Sciatic nerve (tissue), 2 donors: ENCODE measurements around the gene PGAM4. TPM values are rescaled to one million over a fixed set of nuclear protein-coding genes. Genes with fewer than 3 reads are reported as not detected.
"Not testable (repeated sequence)": the region's sequence is repeated elsewhere in the genome, so short reads cannot be mapped to it uniquely, and the experiment has no call there.

Experiments used
- ATAC-seq: fragments of 200-7000 bp; cut with Tn5 transposase; one replicate; pipeline ENCODE4 v1.9.1; 2020; ENCODE audit warnings: mild to moderate bottlenecking, moderate library complexity
- DNase-seq: peaks from one replicate; pipeline ENCODE4 v3.0.0-alpha.2; 2020; ENCODE audit warnings: low spot score
- intact Hi-C: fragments of 100-400 bp; cut with DNase I; formaldehyde crosslinking; loops from one replicate; pipeline ENCODE4 v1.14.2; 2022
- total RNA-seq: library from RNA; stranded (reverse); fragmentation: NEBNext Ultra II Directional; extraction: Animal tissue kit (Norgen Biotek cat#: 25700); gene quantifications from one replicate; pipeline ENCODE4 v1.2.1, GENCODE V29; 2021
- donor health status: DM: no; HTN: no; CAD: no.
- donor health status: DM: no; HTN: no; CAD: no.

The PGAM4 gene
- not detected for total RNA-seq

GRCh38 chrX:77969538-77969937 is at the start of gene PGAM4:
Gene PGAM4, minus strand, starts transcription at chrX:77969638. Its CDS starts 0 bp downstream, at chrX:77969638.
- no peak for ATAC-seq
- intact Hi-C loops, result no loop called here
- DNase-seq, result no peak

- ATAC-seq (no peak), DNase-seq (no peak)
- intact Hi-C loops, result no loop called here
These were observed 42.4 kb upstream of the PGAM4 start for GRCh38 chrX:78011846-78012245.

GRCh38 chrX:77979870-77980269 is 10.4 kb upstream of the PGAM4 start:
- intact Hi-C loops, result no loop called here
- DNase-seq (no peak), ATAC-seq (no peak)

- intact Hi-C loops, result no loop called here
- no peak for ATAC-seq
- DNase-seq, result no peak
These were observed 8.1 kb upstream of the PGAM4 start for GRCh38 chrX:77977518-77977917.

GRCh38 chrX:77977095-77977494 is 7.7 kb upstream of the PGAM4 start:
- DNase-seq (no peak), ATAC-seq (no peak)
- intact Hi-C loops, result no loop called here

GRCh38 chrX:77975755-77976154 is 6.3 kb upstream of the PGAM4 start:
- ATAC-seq, result no peak
- intact Hi-C loops, result no loop called here
- DNase-seq, result no peak

GRCh38 chrX:77967631-77968030 is 1.8 kb downstream of the PGAM4 start:
- DNase-seq (no peak), ATAC-seq (no peak)
- intact Hi-C loops, result no loop called here

- ATAC-seq (no peak), DNase-seq (no peak)
- intact Hi-C loops, result no loop called here
These were observed 3.1 kb downstream of the PGAM4 start for GRCh38 chrX:77966361-77966760.

GRCh38 chrX:77962068-77962902 is 7.2 kb downstream of the PGAM4 start:
- no peak for DNase-seq
- intact Hi-C loops, result no loop called here
- no peak for ATAC-seq

GRCh38 chrX:77961063-77961462 is 8.4 kb downstream of the PGAM4 start:
- DNase-seq (no peak), ATAC-seq (no peak)
- intact Hi-C loops, result no loop called here

GRCh38 chrX:77960567-77960966 is 8.9 kb downstream of the PGAM4 start:
- ATAC-seq (no peak), DNase-seq (no peak)
- intact Hi-C loops, result no loop called here

- DNase-seq, result no peak
- intact Hi-C loops, result no loop called here
These were observed 15.7 kb downstream of the PGAM4 start for GRCh38 chrX:77953708-77954107.

GRCh38 chrX:77953302-77953701 is 16.1 kb downstream of the PGAM4 start:
- no peak for ATAC-seq
- intact Hi-C loops, result no loop called here
- no peak for DNase-seq

More at GRCh38 chrX:77953708-77954107, 15.7 kb downstream of the PGAM4 start:
- ATAC-seq, result no peak

- intact Hi-C loops, result no loop called here
- no peak for ATAC-seq
- no peak for DNase-seq
These were observed 17.3 kb downstream of the PGAM4 start for GRCh38 chrX:77952173-77952572.

GRCh38 chrX:77949840-77950239 is 19.6 kb downstream of the PGAM4 start:
- ATAC-seq (no peak), DNase-seq (no peak)
- intact Hi-C loops, result no loop called here

- no peak for ATAC-seq
These were observed 22.9 kb downstream of the PGAM4 start for GRCh38 chrX:77946571-77946970.

GRCh38 chrX:77945910-77946545 is 23.4 kb downstream of the PGAM4 start:
- no peak for ATAC-seq
- intact Hi-C loops, result no loop called here
- DNase-seq, result no peak

More at GRCh38 chrX:77946571-77946970, 22.9 kb downstream of the PGAM4 start:
- DNase-seq, result no peak
- intact Hi-C loops, result no loop called here

GRCh38 chrX:77945031-77945430 is 24.4 kb downstream of the PGAM4 start:
- ATAC-seq, DNase-seq, intact Hi-C loops: not testable (repeated sequence)

GRCh38 chrX:77938083-77938680 is 31.3 kb downstream of the PGAM4 start:
- ATAC-seq, result no peak
- intact Hi-C loops, result no loop called here
- no peak for DNase-seq

- intact Hi-C loops, result no loop called here
- DNase-seq (no peak), ATAC-seq (no peak)
These were observed 32.1 kb downstream of the PGAM4 start for GRCh38 chrX:77937291-77937690.
